Measurements from ENCODE around the gene PRSS22.

- no peak for TF ChIP-seq POLR2A (IDR thresholded peaks at IDR 0.05; ENCODE audit: low read depth)
- no peak for TF ChIP-seq CTCF (IDR thresholded peaks at IDR 0.05)
These were observed 35.5 kb downstream of the PRSS22 start for GRCh38 chr16:2822496-2822895.

Measured in esophagus muscularis mucosa (tissue), 3 donors.